Neural cell (in vitro differentiated cells): ENCODE measurements around the gene MYB. TPM values are rescaled to one million over a fixed set of nuclear protein-coding genes. Genes with fewer than 3 reads are reported as not detected.

ENCODE experiments used
- H2AFZ ChIP-seq: fragments of 200-600, 300-800 bp; sonication (generic), shearing (Covaris generic); 2 replicates; pipeline ENCODE4 v1.6.0; 2014; ENCODE audit warnings: low read depth, mild to moderate bottlenecking, antibody characterized with exemption, low read length, moderate library complexity
- H3F3A ChIP-seq: fragments of 200-600 bp; shearing (Covaris generic); 2 replicates; pipeline ENCODE4 v1.6.1; 2016; ENCODE audit warnings: mild to moderate bottlenecking, moderate library complexity, mixed read lengths, antibody characterized with exemption, low read length; ENCODE audit not compliant: insufficient read depth, poor library complexity, severe bottlenecking
- H3K27ac ChIP-seq: fragments of 200-600, 300-800 bp; sonication (generic), shearing (Covaris generic); 2 replicates; pipeline ENCODE4 v1.5.1; 2014; ENCODE audit warnings: mild to moderate bottlenecking, low read length, moderate library complexity
- H3K27me3 ChIP-seq: fragments of 300-800, 200-600 bp; sonication (generic), shearing (Covaris generic); 2 replicates; pipeline ENCODE4 v1.6.0; 2014; ENCODE audit warnings: mild to moderate bottlenecking, low read depth, low read length, moderate library complexity; ENCODE audit not compliant: insufficient read depth
- H3K36me3 ChIP-seq: fragments of 300-800, 200-600 bp; sonication (generic), shearing (Covaris generic); 2 replicates; pipeline ENCODE4 v1.5.1; 2014; ENCODE audit warnings: mild to moderate bottlenecking, antibody characterized with exemption, low read length, moderate library complexity; ENCODE audit not compliant: insufficient read depth
- H3K4me2 ChIP-seq: fragments of 300-800, 200-600 bp; sonication (generic), shearing (Covaris generic); 2 replicates; pipeline ENCODE4 v1.6.0; 2014; ENCODE audit warnings: mild to moderate bottlenecking, low read length
- H3K4me3 ChIP-seq: fragments of 300-800, 200-600 bp; sonication (generic), shearing (Covaris generic); 2 replicates; pipeline ENCODE4 v1.5.1; 2014; ENCODE audit warnings: mild to moderate bottlenecking, low read length, moderate library complexity
- H3K79me2 ChIP-seq: fragments of 200-600 bp; shearing (Covaris generic); replicated peaks from 2 replicates; pipeline ENCODE4 v1.6.0; 2014; ENCODE audit warnings: mild to moderate bottlenecking, low read length, moderate library complexity; ENCODE audit not compliant: insufficient read depth
- H3K9ac ChIP-seq: fragments of 300-800, 200-600 bp; sonication (generic), shearing (Covaris generic); 2 replicates; pipeline ENCODE4 v1.6.1; 2016; ENCODE audit warnings: mild to moderate bottlenecking, low read length, mixed read lengths
- H3K9me2 ChIP-seq: fragments of 200-600 bp; shearing (Covaris generic); 2 replicates; pipeline ENCODE4 v1.6.1; 2016; ENCODE audit warnings: mild to moderate bottlenecking, low read length, mixed read lengths; ENCODE audit not compliant: insufficient read depth
- H3K9me3 ChIP-seq: fragments of 200-600, 300-800 bp; sonication (generic), shearing (Covaris generic); 2 replicates; pipeline ENCODE4 v1.6.1; 2016; ENCODE audit warnings: mild to moderate bottlenecking, mixed run types, low read length, moderate library complexity, mixed read lengths
- H4K20me1 ChIP-seq: fragments of 200-600 bp; shearing (Covaris generic); 2 replicates; pipeline ENCODE4 v1.6.1; 2016; ENCODE audit warnings: mild to moderate bottlenecking, mixed run types; ENCODE audit not compliant: insufficient read depth
- CTCF ChIP-seq: fragments of 450-650 bp; IDR thresholded peaks from 2 replicates; pipeline ENCODE4 v1.5.1; 2014; ENCODE audit warnings: antibody characterized with exemption, mild to moderate bottlenecking, moderate library complexity; ENCODE audit not compliant: poor library complexity, severe bottlenecking
- EP300 ChIP-seq: fragments of 450-650 bp; conservative IDR thresholded peaks from 2 replicates; pipeline ENCODE4 v1.6.1; 2014; ENCODE audit warnings: antibody characterized with exemption, mild to moderate bottlenecking, moderate library complexity; ENCODE audit not compliant: poor library complexity, severe bottlenecking
- EZH2 ChIP-seq: fragments of 200-600, 300-800 bp; shearing (Covaris generic), sonication (generic); IDR thresholded peaks from 2 replicates; pipeline ENCODE4 v1.6.1; 2014; ENCODE audit warnings: antibody characterized with exemption, low read length, borderline replicate concordance, mild to moderate bottlenecking; ENCODE audit not compliant: insufficient read depth, poor library complexity, severe bottlenecking
- MXI1 ChIP-seq: fragments of 450-650 bp; conservative IDR thresholded peaks from 2 replicates; pipeline ENCODE4 v1.6.1; 2014; ENCODE audit warnings: antibody characterized with exemption, mild to moderate bottlenecking; ENCODE audit not compliant: poor library complexity, severe bottlenecking
- POLR2AphosphoS5 ChIP-seq: IDR thresholded peaks from 2 replicates; pipeline ENCODE4 v1.6.1; 2012
- RAD21 ChIP-seq: fragments of 450-650 bp; conservative IDR thresholded peaks from 2 replicates; pipeline ENCODE4 v1.6.1; 2014; ENCODE audit warnings: antibody characterized with exemption, mild to moderate bottlenecking, moderate library complexity
- REST ChIP-seq: IDR thresholded peaks from 2 replicates; pipeline ENCODE4 v1.6.1; 2012; ENCODE audit warnings: borderline replicate concordance
- SMC3 ChIP-seq: fragments of 450-650 bp; conservative IDR thresholded peaks from 2 replicates; pipeline ENCODE4 v1.6.1; 2014; ENCODE audit warnings: antibody characterized with exemption, mild to moderate bottlenecking, moderate library complexity; ENCODE audit not compliant: poor library complexity
- TAF1 ChIP-seq: IDR thresholded peaks from 2 replicates; pipeline ENCODE4 v1.6.1; 2012; ENCODE audit warnings: low read depth
- polyA plus RNA-seq: library from polyadenylated mRNA; depleted of rRNA; stranded (reverse); fragments of >200 nt; gene quantifications from 2 replicates; pipeline ENCODE4 v1.2.3, GENCODE V29; 2014

Gene MYB
- polyA plus RNA-seq, 1 donor from 2014 or later, result 4.0 TPM

GRCh38 chr6:135147637-135148592 lies 33.2 kb upstream of the MYB start:
- Histone ChIP-seq H3K9ac (no peak overlapping the region), H3F3A (no peaks in the 10 kb centered on the region), H3K4me2 (no peak overlapping the region), H2AFZ (no peak overlapping the region), H3K79me2 (no peaks in the 10 kb centered on the region), H3K9me3 (no peaks in the 10 kb centered on the region), H3K27ac (no peak overlapping the region), H4K20me1 (no peaks in the 10 kb centered on the region), H3K9me2 (no peaks in the 10 kb centered on the region), H3K4me3 (no peak overlapping the region), H3K27me3 (no peaks in the 10 kb centered on the region), H3K36me3 (no peaks in the 10 kb centered on the region)
- TF ChIP-seq EP300, result no peak
- no peak for TF ChIP-seq MXI1
- no peak for TF ChIP-seq REST
- TF ChIP-seq RAD21, result no peak
- no peak for TF ChIP-seq TAF1
- no peak for TF ChIP-seq CTCF
- no peak for TF ChIP-seq SMC3
- TF ChIP-seq POLR2AphosphoS5, result no peak
- no peak for TF ChIP-seq EZH2

DNA sequence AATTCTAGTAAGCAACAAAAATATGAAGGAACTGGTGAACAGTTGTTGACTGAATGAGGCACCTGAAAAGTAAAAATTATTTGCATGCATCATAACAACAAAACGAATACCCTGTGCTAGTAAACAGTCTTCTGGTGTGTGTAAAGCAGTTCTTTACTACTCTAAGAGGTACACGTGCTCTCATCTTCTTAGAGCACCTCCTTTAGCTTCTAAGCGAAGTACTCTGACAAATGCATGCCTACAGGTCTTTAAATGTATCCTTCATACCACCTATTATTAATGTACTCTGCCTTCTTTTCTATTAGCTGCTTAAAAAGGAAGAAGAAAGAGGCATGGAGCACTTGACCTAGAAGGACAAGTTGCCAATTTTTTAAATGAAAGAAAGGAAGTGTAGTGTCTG lies 32.2 kb upstream of the MYB start:
- TF ChIP-seq CTCF (no peak), RAD21 (no peak), MXI1 (no peak), SMC3 (no peak), REST (no peak), TAF1 (no peak), EZH2 (no peak), EP300 (no peak), POLR2AphosphoS5 (no peak)
- no peak overlapping the region for H3K27ac ChIP-seq
- H3K27me3 ChIP-seq, result no peaks in the 10 kb centered on the region
- no peaks in the 10 kb centered on the region for H4K20me1 ChIP-seq
- no peaks in the 10 kb centered on the region for H3K9me2 ChIP-seq
- no peaks in the 10 kb centered on the region for H3K36me3 ChIP-seq
- H3K79me2 ChIP-seq, result no peaks in the 10 kb centered on the region
- no peaks in the 10 kb centered on the region for H3K9me3 ChIP-seq
- H3K9ac ChIP-seq, result no peak overlapping the region
- no peak overlapping the region for H3K4me3 ChIP-seq
- no peaks in the 10 kb centered on the region for H3F3A ChIP-seq
- H2AFZ ChIP-seq, result no peak overlapping the region
- no peak overlapping the region for H3K4me2 ChIP-seq
